HG02763 (cell line): ENCODE results near the gene ENDOU.

Experiments
- ATAC-seq: cut with Tn5 transposase; IDR thresholded peaks from one replicate; pipeline ENCODE4 v1.9.1; 2021; ENCODE audit warnings: mild to moderate bottlenecking, moderate library complexity; ENCODE audit not compliant: unreplicated experiment

The ENDOU gene

GRCh38 chr12:47725091-47725772, at the start of gene ENDOU:
Gene ENDOU, minus strand, starts transcription at chr12:47725490. Its CDS starts 77 bp downstream, at chr12:47725413.
- no peak for ATAC-seq

- ATAC-seq = no peak
These were observed 49.4 kb upstream of the ENDOU start for GRCh38 chr12:47774663-47775062.

GRCh38 chr12:47773858-47774580, 48.7 kb upstream of the ENDOU start:
- no peak for ATAC-seq

- ATAC-seq = peak; percentile 86
These were observed 48.0 kb upstream of the ENDOU start, which contains the start of gene SLC48A1 for GRCh38 chr12:47773062-47773857. Gene SLC48A1, plus strand, starts transcription at chr12:47773238. Its CDS starts 67 bp downstream, at chr12:47773305.

- ATAC-seq = no peak
These were observed 47.4 kb upstream of the ENDOU start for GRCh38 chr12:47772738-47773061.

GRCh38 chr12:47772094-47772660, 46.9 kb upstream of the ENDOU start:
- ATAC-seq = no peak

- ATAC-seq = no peak
These were observed 46.0 kb upstream of the ENDOU start for GRCh38 chr12:47771304-47771703.

GRCh38 chr12:47770086-47770726, 44.9 kb upstream of the ENDOU start:
- no peak for ATAC-seq

GRCh38 chr12:47769234-47770085, 44.2 kb upstream of the ENDOU start:
- no peak for ATAC-seq

- no peak for ATAC-seq
These were observed 43.1 kb upstream of the ENDOU start for GRCh38 chr12:47768323-47768811.

- ATAC-seq = no peak
These were observed 42.0 kb upstream of the ENDOU start for GRCh38 chr12:47767216-47767724.

GRCh38 chr12:47766502-47767215, 41.4 kb upstream of the ENDOU start:
- no peak for ATAC-seq

- ATAC-seq = no peak
These were observed 38.4 kb upstream of the ENDOU start for GRCh38 chr12:47763481-47764346.

GRCh38 chr12:47762850-47763465, 37.7 kb upstream of the ENDOU start:
- no peak for ATAC-seq

GRCh38 chr12:47758834-47759690, 33.8 kb upstream of the ENDOU start, which contains the start of gene RAPGEF3:
Gene RAPGEF3, minus strand, starts transcription at chr12:47758880. Its CDS starts 324 bp downstream, at chr12:47758556.
- no peak for ATAC-seq

GRCh38 chr12:47758584-47758833, 33.2 kb upstream of the ENDOU start:
- ATAC-seq = no peak
